Loucy (cell line): Measurements from ENCODE around the gene ST8SIA5.

ENCODE experiments used
- CTCF ChIP-seq: fragments of 200-600 bp; sonication (generic); conservative IDR thresholded peaks from 2 replicates; pipeline ENCODE4 v1.5.1; 2014; ENCODE audit warnings: mild to moderate bottlenecking, antibody characterized with exemption, low read length
- EZH2phosphoT487 ChIP-seq: fragments of 200-600 bp; IDR thresholded peaks from 2 replicates; pipeline ENCODE4 v1.6.1; 2018; ENCODE audit warnings: antibody characterized with exemption, mild to moderate bottlenecking, moderate library complexity, borderline replicate concordance

- TF ChIP-seq CTCF (no peak), EZH2phosphoT487 (no peak)
Observed at GRCh38 chr18:46706968-46707367, 49.9 kb downstream of the ST8SIA5 start.
